HG03571 (cell line): ENCODE results near the gene TMEM178B.
"Not testable (repeated sequence)": the region's sequence is repeated elsewhere in the genome, so short reads cannot be mapped to it uniquely, and the experiment has no call there.

ENCODE experiments used
- ATAC-seq: cut with Tn5 transposase; IDR thresholded peaks from one replicate; pipeline ENCODE4 v1.9.1; 2021; ENCODE audit not compliant: unreplicated experiment

Gene TMEM178B

GRCh38 chr7:141301544-141301943, 227.7 kb downstream of the TMEM178B start:
- no peak for ATAC-seq

DNA sequence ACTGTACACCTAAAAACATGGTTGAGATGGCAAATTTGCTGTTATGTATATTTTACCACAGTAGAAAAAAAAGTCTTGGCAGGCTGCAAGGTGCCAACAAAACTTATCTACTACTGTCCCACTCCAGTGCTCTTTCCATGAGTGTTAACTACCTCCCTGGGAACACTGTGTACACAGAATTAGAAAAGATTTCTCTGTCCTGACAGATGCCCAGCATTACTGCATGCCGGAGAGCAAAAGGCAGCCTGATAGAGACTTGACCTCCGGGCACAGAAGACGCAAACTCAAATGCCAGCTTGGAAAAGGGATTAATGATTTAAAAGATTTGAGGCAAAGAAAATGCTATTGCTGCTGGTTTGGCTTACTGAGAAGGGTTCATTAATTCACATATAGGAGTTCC, 228.8 kb downstream of the TMEM178B start:
- ATAC-seq, result no peak

GRCh38 chr7:141304291-141304690, 230.4 kb downstream of the TMEM178B start:
- ATAC-seq, result no peak

- ATAC-seq, result no peak
These were observed 232.2 kb downstream of the TMEM178B start for GRCh38 chr7:141306081-141306480.

GRCh38 chr7:141312395-141312794, 238.5 kb downstream of the TMEM178B start:
- no peak for ATAC-seq

- no peak for ATAC-seq
These were observed 239.1 kb downstream of the TMEM178B start for GRCh38 chr7:141312828-141313521.

DNA sequence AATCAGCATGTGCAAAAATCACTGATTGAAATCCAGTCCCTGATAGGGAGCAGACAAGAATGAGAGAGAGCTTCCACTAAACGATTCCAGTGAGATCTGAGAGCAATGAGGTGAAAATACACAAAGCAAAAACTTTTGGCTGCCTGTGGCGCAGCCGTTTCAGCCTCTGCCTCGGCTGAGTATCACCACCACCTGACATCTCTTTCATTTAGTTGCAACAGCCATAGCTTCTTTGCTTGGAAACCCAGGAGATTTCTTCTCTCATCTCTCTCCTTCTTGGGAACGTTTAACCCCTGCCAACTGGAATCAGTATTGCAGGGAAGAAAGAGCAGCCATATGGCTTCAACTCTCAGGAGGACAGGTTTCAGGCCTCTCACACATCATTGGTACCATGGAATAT, 240.0 kb downstream of the TMEM178B start:
- ATAC-seq, result no peak

- ATAC-seq, result no peak
These were observed 243.2 kb downstream of the TMEM178B start for GRCh38 chr7:141317033-141317585.

- no peak for ATAC-seq
These were observed 246.4 kb downstream of the TMEM178B start for GRCh38 chr7:141320287-141320686.

- ATAC-seq, result no peak
These were observed 248.5 kb downstream of the TMEM178B start for GRCh38 chr7:141322383-141322782.

GRCh38 chr7:141323826-141324225, 250.0 kb downstream of the TMEM178B start:
- ATAC-seq, result no peak

DNA sequence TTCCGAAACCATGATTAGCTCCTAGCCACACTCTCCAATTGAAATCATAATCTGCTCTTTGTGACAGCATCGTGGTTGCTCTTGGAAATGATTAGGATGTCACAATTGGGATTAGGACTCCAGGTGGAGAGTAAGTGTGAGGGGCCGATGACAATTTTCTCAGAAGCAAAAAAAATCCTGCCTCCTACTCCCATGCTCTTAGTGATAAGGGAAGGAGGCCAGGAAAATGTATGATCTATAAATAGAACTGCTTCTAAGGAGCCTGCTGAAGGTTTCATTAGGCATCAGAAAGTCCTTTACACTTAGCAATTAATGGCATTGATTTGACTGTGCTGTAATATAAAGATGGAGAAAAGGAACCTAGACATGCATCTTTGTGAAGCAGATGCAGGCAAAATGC, 251.0 kb downstream of the TMEM178B start:
- ATAC-seq, result no peak

DNA sequence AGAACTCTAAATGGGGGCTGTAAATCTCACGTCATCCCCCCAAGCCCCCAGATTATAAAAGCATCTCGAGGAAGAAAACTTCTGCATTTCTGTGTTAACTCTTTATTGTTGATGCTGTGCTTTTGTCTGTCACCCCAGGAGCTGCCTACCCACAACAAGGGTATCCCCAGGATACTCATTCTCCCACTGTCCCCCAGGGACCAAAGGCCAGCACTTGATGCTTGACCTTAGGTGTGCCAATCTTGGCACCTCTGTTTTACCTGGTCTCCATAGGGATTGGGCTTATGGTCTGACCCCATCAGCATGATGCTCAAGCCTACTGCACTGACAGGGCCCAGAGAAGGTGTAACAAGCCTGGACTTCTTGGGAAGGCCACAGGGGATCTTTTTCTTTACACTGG, 251.4 kb downstream of the TMEM178B start:
- ATAC-seq, result no peak

DNA sequence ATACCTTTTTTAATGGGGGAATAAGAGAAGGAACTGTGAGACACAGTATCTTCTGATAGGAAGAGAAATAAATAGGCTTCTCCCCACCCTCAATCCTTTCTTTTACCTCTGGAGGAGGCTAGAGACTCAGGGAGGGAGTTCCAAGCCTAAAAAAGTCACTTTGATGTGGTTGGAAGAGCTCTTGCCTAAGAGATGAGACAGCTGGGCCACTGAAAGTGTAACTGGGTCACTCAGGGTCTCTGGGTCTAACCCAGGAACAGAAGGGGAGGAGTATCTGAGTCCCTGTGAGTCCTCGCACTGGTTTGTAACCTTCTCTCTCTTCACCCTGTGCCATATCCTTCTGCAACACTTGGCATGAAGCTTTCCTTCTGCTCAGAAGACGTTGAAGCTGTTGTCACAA, 254.4 kb downstream of the TMEM178B start:
- ATAC-seq, result no peak

GRCh38 chr7:141330285-141330684, 256.4 kb downstream of the TMEM178B start:
- not testable (repeated sequence) for ATAC-seq

- ATAC-seq, result no peak
These were observed 259.6 kb downstream of the TMEM178B start for GRCh38 chr7:141333459-141333858.

DNA sequence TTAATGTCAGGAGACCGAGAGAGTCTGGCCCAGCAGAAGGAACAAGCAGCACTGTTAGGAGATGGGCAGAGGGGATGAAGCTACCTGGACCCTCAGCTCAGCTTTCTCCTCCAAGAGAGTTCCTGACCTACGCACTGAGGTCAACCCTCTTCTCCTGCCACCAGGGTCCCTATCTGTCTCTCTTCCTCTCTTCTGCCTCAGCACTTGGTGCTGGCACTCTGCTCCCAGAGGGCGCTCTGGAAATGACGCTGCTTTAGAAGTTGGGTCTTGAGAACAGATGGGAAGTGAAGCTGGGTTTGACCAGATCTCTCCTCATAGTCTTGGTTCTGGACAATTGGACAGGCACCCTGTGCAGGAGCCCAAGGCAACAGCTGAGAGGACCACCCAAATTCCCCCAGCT, 261.3 kb downstream of the TMEM178B start:
- no peak for ATAC-seq

DNA sequence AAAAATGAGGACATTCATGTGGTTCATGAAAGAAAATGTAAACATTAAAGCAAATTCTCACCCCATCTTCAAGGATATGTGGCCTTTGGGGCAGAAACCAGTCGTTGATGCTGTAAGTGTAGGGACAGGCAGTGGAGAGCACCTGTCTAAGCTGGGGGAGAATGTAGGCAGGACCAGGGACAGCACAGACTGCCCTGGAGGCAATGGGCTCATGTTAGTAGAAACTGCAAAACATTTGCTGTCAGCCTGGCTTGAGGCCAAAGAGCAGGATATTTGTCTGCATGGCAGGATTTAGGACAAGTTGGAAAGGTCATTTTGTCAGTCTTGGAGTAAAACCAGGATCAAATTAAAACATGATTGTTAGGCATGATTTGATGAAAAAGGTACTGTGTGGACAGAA, 265.7 kb downstream of the TMEM178B start:
- no peak for ATAC-seq

DNA sequence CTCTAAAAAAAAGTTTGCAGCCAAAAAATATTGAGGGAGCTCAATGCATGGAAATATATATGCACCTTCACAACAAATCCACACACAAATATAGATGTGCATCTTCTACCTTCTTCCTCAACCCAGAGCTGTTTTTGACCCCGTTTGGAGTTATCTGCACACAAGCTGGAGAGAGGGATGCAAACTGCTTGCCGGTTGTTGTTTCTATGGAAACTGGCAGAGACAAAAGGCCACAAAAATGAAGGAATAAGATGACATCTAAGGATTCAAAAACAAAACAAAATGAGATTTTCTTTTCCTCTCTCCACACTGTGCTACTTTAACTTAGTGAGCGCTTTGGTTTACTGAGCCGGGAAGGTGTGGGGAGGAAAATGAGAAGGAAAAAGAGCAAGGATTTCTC, 267.1 kb downstream of the TMEM178B start:
- no peak for ATAC-seq

- no peak for ATAC-seq
These were observed 269.0 kb downstream of the TMEM178B start for GRCh38 chr7:141342621-141343408.

DNA sequence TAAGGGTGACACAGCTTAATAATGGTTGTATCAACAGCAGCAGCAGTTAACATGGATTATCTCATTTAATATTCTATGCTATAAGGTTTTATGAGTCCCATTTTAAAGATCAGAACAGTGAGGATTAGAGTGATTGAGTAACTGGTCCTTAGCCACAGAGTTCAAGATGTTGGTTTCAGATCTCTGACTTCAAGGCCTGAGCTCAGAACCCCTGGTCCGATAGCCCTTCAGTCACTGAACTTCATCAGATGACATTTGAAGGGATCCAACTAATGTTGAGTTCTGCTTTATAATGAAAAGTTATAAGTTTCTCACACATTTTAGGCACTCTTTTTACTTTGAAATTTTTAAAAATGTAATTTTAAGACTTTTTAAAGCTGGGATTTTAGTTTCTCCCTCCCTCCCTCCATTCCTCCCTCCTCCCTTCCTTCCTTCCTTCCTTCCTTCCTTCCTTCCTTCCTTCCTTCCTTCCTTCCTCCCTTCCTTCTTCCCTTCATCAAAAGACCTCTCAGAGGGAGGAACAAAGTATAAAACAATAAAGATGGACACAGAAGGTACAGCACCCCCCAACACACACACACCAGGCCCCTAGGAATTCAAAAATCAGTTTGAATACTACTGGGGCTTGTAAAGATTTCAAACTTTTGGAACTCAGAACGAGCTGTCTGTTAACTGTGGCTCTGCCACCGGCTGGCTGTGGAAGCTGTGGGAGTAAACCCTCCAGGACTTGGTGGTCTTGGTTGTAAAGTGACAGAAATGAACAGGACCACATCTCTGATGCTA, 270.5 kb downstream of the TMEM178B start:
- no peak for ATAC-seq
